Rectal smooth muscle tissue (tissue), 1 donor: Measurements from ENCODE around the gene AP1S3.
"Not testable (repeated sequence)": the region's sequence is repeated elsewhere in the genome, so short reads cannot be mapped to it uniquely, and the experiment has no call there.

Experiments
- H3K27ac ChIP-seq: one replicate; pipeline ENCODE4 v1.7.0; 2013; ENCODE audit warnings: low read depth, low read length, inconsistent platforms
- H3K27me3 ChIP-seq: one replicate; pipeline ENCODE4 v1.7.0; 2013; ENCODE audit warnings: low read length; ENCODE audit not compliant: control insufficient read depth, insufficient read depth
- H3K36me3 ChIP-seq: one replicate; pipeline ENCODE4 v1.7.0; 2013; ENCODE audit warnings: low read length; ENCODE audit not compliant: control insufficient read depth, insufficient read depth
- H3K4me1 ChIP-seq: one replicate; pipeline ENCODE4 v1.7.0; 2013; ENCODE audit warnings: low read length; ENCODE audit not compliant: control insufficient read depth, insufficient read depth
- H3K4me3 ChIP-seq: one replicate; pipeline ENCODE4 v1.7.0; 2013; ENCODE audit warnings: low read length
- H3K9ac ChIP-seq: one replicate; pipeline ENCODE4 v1.7.0; 2013; ENCODE audit warnings: low read length

Gene AP1S3

GRCh38 chr2:223815884-223816570, 21.4 kb downstream of the AP1S3 start:
- H3K9ac ChIP-seq, result no peak overlapping the region
- no peaks in the 10 kb centered on the region for H3K4me1 ChIP-seq
- no peaks in the 10 kb centered on the region for H3K36me3 ChIP-seq
- H3K4me3 ChIP-seq, result no peak overlapping the region
- no peak overlapping the region for H3K27ac ChIP-seq
- no peaks in the 10 kb centered on the region for H3K27me3 ChIP-seq

- H3K9ac ChIP-seq, result no peak overlapping the region
- H3K27me3 ChIP-seq, result no peaks in the 10 kb centered on the region
- H3K4me1 ChIP-seq, result no peaks in the 10 kb centered on the region
- no peaks in the 10 kb centered on the region for H3K36me3 ChIP-seq
- no peak overlapping the region for H3K27ac ChIP-seq
- no peak overlapping the region for H3K4me3 ChIP-seq
Measured at GRCh38 chr2:223815186-223815883, 22.0 kb downstream of the AP1S3 start.

GRCh38 chr2:223814764-223815163, 22.6 kb downstream of the AP1S3 start:
- H3K9ac ChIP-seq, H3K27ac ChIP-seq, H3K4me3 ChIP-seq, H3K4me1 ChIP-seq, H3K36me3 ChIP-seq, H3K27me3 ChIP-seq: not testable (repeated sequence)

- Histone ChIP-seq H3K4me3 (no peak overlapping the region), H3K27me3 (no peaks in the 10 kb centered on the region), H3K4me1 (no peaks in the 10 kb centered on the region), H3K27ac (no peak overlapping the region), H3K36me3 (no peaks in the 10 kb centered on the region), H3K9ac (no peak overlapping the region)
Measured at GRCh38 chr2:223813329-223813728, 24.1 kb downstream of the AP1S3 start.

DNA sequence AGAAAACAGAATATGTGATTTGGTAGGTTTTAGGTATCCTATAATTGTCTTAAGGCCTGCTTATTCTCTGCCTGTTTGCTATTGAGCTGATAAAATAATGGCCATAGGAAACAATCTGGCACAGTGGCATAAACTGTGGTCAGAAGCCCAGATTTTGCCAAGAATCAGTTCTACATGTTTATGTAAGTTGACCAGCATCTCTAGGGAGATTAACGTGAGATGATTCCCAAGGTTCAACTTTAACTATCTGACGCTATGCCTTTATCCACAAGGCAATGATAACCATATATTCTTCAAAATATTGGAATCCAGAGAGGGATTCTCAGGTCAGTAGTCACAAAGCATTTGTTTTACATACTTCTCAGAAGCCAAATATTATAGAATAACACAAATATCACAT, 25.6 kb downstream of the AP1S3 start:
- Histone ChIP-seq H3K4me1 (no peaks in the 10 kb centered on the region), H3K9ac (no peak overlapping the region), H3K27ac (no peak overlapping the region), H3K36me3 (no peaks in the 10 kb centered on the region), H3K27me3 (no peaks in the 10 kb centered on the region), H3K4me3 (no peak overlapping the region)

DNA sequence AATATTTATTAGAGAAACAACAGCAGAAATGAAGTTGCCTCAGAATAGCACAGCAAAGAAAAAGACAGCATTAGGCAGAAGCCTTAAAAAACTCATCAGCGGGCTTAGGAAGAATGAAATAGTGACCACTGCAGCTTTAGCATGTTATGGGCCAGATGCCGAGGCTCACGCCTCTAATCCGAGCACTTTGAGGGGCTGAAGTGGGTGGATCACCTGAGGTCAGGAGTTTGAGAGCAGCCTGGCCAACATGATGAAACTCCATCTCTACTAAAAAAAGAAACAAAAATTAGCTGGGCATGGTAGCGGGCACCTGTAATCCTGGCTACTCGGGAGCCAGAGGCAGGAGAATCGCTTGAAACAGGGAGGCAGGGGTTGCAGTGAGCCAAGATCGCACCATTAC, 32.4 kb downstream of the AP1S3 start:
- Histone ChIP-seq H3K4me1 (no peaks in the 10 kb centered on the region), H3K4me3 (no peak overlapping the region), H3K27me3 (no peaks in the 10 kb centered on the region), H3K27ac (no peak overlapping the region), H3K36me3 (no peaks in the 10 kb centered on the region), H3K9ac (no peak overlapping the region)

DNA sequence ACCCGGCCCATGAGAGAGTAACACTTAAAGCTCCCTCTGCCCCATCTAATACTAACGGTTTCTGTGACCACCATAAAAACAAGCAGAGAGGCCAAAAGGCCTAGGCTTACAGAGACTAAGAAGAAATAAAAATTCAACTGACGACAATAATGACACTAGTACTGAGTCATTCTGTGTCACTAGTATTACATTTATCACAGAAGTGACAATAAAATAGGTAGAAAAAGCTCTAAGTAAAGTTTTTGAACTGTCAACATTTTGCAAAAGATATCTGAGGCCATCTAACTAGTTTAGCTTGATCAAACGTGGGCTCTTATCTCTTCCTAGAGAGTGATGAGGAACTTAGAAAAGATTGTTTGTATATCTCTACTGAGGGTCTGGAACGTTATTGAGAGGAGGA, 35.6 kb downstream of the AP1S3 start:
- H3K4me3 ChIP-seq, result no peak overlapping the region
- no peaks in the 10 kb centered on the region for H3K36me3 ChIP-seq
- H3K4me1 ChIP-seq, result no peaks in the 10 kb centered on the region
- H3K9ac ChIP-seq, result no peak overlapping the region
- no peak overlapping the region for H3K27ac ChIP-seq
- H3K27me3 ChIP-seq, result no peaks in the 10 kb centered on the region

GRCh38 chr2:223800908-223801307, 36.5 kb downstream of the AP1S3 start:
- H3K36me3 ChIP-seq, result no peaks in the 10 kb centered on the region
- H3K27me3 ChIP-seq, result no peaks in the 10 kb centered on the region
- no peaks in the 10 kb centered on the region for H3K4me1 ChIP-seq
- no peak overlapping the region for H3K9ac ChIP-seq
- H3K27ac ChIP-seq, result no peak overlapping the region
- H3K4me3 ChIP-seq, result no peak overlapping the region

GRCh38 chr2:223797811-223798721, 39.3 kb downstream of the AP1S3 start:
- no peaks in the 10 kb centered on the region for H3K4me1 ChIP-seq
- no peaks in the 10 kb centered on the region for H3K27me3 ChIP-seq
- H3K9ac ChIP-seq, result no peak overlapping the region

GRCh38 chr2:223797037-223797436, 40.3 kb downstream of the AP1S3 start:
- no peaks in the 10 kb centered on the region for H3K27me3 ChIP-seq
- no peak overlapping the region for H3K4me3 ChIP-seq
- no peak overlapping the region for H3K9ac ChIP-seq
- no peaks in the 10 kb centered on the region for H3K4me1 ChIP-seq
- H3K36me3 ChIP-seq, result no peaks in the 10 kb centered on the region
- H3K27ac ChIP-seq, result no peak overlapping the region

More at GRCh38 chr2:223797811-223798721, 39.3 kb downstream of the AP1S3 start:
- Histone ChIP-seq H3K27ac (no peak overlapping the region), H3K36me3 (no peaks in the 10 kb centered on the region), H3K4me3 (no peak overlapping the region)

DNA sequence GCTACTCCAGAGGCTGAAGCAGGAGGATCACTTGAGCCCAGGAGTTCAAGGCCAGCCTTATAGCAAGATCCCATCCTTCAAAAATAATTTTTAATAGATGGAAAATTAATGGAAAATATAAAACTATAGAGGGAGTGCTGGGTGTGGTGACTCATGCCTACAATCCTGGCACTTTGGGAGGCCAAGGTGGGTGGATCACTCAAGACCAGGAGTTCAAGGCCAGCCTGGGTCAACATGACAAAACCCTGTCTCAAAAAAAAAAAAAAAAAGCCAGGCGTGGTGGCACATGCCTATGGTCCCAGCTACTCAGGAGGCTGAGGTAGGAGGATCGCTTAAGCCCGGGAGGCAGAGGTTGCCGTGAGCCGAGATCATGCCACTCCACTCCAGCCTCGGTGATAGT, 48.0 kb downstream of the AP1S3 start:
- Histone ChIP-seq H3K4me3 (no peak overlapping the region), H3K9ac (no peak overlapping the region), H3K27ac (no peak overlapping the region), H3K4me1 (no peaks in the 10 kb centered on the region), H3K27me3 (no peaks in the 10 kb centered on the region), H3K36me3 (no peaks in the 10 kb centered on the region)

DNA sequence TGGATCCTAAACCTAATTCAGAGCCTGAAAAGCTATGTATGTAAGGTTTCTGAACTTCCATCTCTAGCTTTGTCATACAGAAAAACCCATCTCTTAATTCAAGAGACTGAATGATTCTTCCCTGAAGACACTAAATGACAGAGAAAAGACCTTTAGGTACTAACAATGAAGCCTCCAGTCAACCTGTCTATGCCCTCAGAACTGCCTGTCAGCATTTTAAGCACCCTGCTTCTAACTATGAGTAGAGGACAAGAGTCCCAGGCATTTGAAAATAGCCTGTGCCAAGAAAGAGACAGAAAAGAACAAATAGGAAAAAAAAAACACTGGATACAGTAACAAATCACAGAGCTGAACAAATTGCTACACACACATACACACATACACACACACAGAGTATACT, 48.6 kb downstream of the AP1S3 start:
- no peaks in the 10 kb centered on the region for H3K4me1 ChIP-seq
- no peaks in the 10 kb centered on the region for H3K36me3 ChIP-seq
- H3K4me3 ChIP-seq, result no peak overlapping the region
- no peaks in the 10 kb centered on the region for H3K27me3 ChIP-seq
- no peak overlapping the region for H3K27ac ChIP-seq
- H3K9ac ChIP-seq, result no peak overlapping the region
